ENCODE data around the gene WRAP73. TPM values are rescaled to one million over a fixed set of nuclear protein-coding genes. Genes with fewer than 3 reads are reported as not detected.

WRAP73 gene
- total and polyA plus RNA-seq, 9 of the 15 experiments (the other 6 are each of a cell fraction or from before 2014, with no cell fraction given): 4.3 to 51.8 (median 30.1) TPM

- H4K20me1 ChIP-seq (replicated peaks; ENCODE audit: control insufficient read depth, insufficient read depth, low read length): no peaks in the 10 kb centered on the region
- DNase-seq (ENCODE audit: extremely low read depth in 1 of 4, low spot score in 3 of 4) (no peak), ATAC-seq (no peak), FAIRE-seq (peak; percentile 37)
- ChIA-PET CTCF (ENCODE audit: low intra/inter-chr PET ratio) (no interaction called here), POLR2A (interaction anchor here (0.6 to 2.9 kb wide), 6 partner anchors 12 to 612 kb away, joined by 3 to 8 read pairs (median 4); no protein-coding TSS in a partner anchor)
- 76% methylated on average over 11 of the region's 11 CpGs for WGBS (ENCODE audit: insufficient coverage, low coverage, missing lambda C conversion rate)
- H3K9me3 ChIP-seq (replicated peaks; ENCODE audit: control insufficient read depth, insufficient read depth, low read depth, low read length): no peaks in the 10 kb centered on the region
- no peaks in the 10 kb centered on the region for H3K9me1 ChIP-seq (ENCODE audit: control insufficient read depth, insufficient read depth, low read length)
- intact Hi-C loops (cut with micrococcal nuclease) (no loop called here), in situ Hi-C loops (cut with MboI) (no loop called here)
- no peak overlapping the region; a peak in 1 of 4 replicates for H3K9ac ChIP-seq (ENCODE audit: insufficient read depth in 1 of 2, low read depth in 2 of 2, low read length in 2 of 2)
- no peak overlapping the region for H3K4me3 ChIP-seq
- BruUV-seq (replicated peaks): no TSS peak
- TF ChIP-seq ERF (CRISPR knock-in tag; IDR thresholded peaks at IDR 0.05): no peak
- TF ChIP-seq, protein P1, sequence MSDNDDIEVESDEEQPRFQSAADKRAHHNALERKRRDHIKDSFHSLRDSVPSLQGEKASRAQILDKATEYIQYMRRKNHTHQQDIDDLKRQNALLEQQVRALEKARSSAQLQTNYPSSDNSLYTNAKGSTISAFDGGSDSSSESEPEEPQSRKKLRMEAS (CRISPR knock-in tag; IDR thresholded peaks at IDR 0.05): 0 out of 2 replicates have a peak, but pooled peaks have one; percentile 20
- no peak for TF ChIP-seq XRCC4 (IDR thresholded peaks at IDR 0.05; ENCODE audit: extremely low read depth, insufficient read depth, insufficient read length)
- TF ChIP-seq FOXM1 (IDR thresholded peaks at IDR 0.05; ENCODE audit: low read depth): no peak
- TF ChIP-seq FOXM1 (CRISPR knock-in tag; IDR thresholded peaks at IDR 0.05; ENCODE audit: low read depth): no peak
- TF ChIP-seq MLX (CRISPR knock-in tag; conservative IDR thresholded peaks at IDR 0.05): no peak
- no peak for TF ChIP-seq PHTF2 (CRISPR knock-in tag; IDR thresholded peaks at IDR 0.05)
- no peak overlapping the region for H2AFZ ChIP-seq (ENCODE audit: low read depth, low read length)
- H3K36me3 ChIP-seq (ENCODE audit: control insufficient read depth, insufficient read depth, low read length): peaks cover 50% of the 10 kb centered on the region; the same call in 1 of the 3 replicates
- H3K27me3 ChIP-seq (ENCODE audit: control insufficient read depth in 2 of 2, insufficient read depth in 2 of 2, low read length in 2 of 2): no peaks in the 10 kb centered on the region
- no peak overlapping the region for H3K4me2 ChIP-seq (ENCODE audit: insufficient read depth, low read length)
- H3K4me1 ChIP-seq (replicated peaks in 1 of 2; ENCODE audit: control insufficient read depth in 2 of 2, insufficient read depth in 2 of 2, low read length in 2 of 2): peaks cover 4 to 22% of the 10 kb centered on the region in 2 experiments; a peak in 4 of 5 replicates
- no peaks in the 10 kb centered on the region for H3K79me2 ChIP-seq (ENCODE audit: control insufficient read depth, insufficient read depth, low read length)
- H3K27ac ChIP-seq (ENCODE audit: extremely low read depth, low read depth, low read length): no peak overlapping the region
Observed at GRCh38 chr1:3630161-3630611, 19.7 kb downstream of the WRAP73 start.
